ENCODE results near the gene RCVRN. TPM values are rescaled to one million over a fixed set of nuclear protein-coding genes. Genes with fewer than 3 reads are reported as not detected.

RCVRN gene
- polyA plus RNA-seq, 1 experiment: not detected

DNA sequence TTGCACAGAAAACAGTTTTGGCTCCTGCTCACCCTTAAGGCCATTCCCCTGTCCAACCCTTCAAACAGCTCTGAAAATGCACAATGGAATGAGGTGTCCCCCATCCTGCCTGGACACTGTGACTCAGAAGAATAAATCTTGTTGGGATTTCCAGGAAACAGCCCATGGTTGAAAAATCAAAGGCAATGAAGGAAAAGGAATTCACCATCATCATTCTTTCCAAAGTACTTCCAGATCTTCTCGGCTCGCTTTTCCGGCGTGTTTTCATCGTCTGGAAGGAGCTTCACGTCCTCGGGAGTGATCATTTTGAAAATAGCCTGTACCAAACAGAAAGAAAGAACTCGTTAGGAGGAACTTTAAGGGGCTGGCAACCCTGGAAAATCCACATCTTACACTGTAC is 4.3 kb downstream of the RCVRN start:
- Histone ChIP-seq H3K27me3 (ENCODE audit: control insufficient read depth, insufficient read depth, low read length) (no peaks in the 10 kb centered on the region), H3K9me3 (ENCODE audit: control insufficient read depth, insufficient read depth, low read length) (peaks cover 57% of the 10 kb centered on the region), H3K27ac (ENCODE audit: low read depth, low read length) (no peak overlapping the region), H3K4me3 (ENCODE audit: low read depth, low read length) (no peak overlapping the region)
- ChIA-PET CTCF (interaction anchor here (0.6 kb wide), 1 partner anchor 22 kb away, joined by 3 read pairs; no protein-coding TSS in a partner anchor), POLR2A (no interaction called here)
- no peak for TF ChIP-seq CTCF (IDR thresholded peaks at IDR 0.05; ENCODE audit: low read depth, low read length)
- no peak for DNase-seq (ENCODE audit: low read depth, low spot score)

GRCh38 chr17:9900044-9900594 is 5.0 kb downstream of the RCVRN start:
- CTCF ChIA-PET: no interaction called here
- DNase-seq (ENCODE audit: low read depth, low spot score): no peak
- Histone ChIP-seq H3K27me3 (ENCODE audit: control insufficient read depth, insufficient read depth, low read length) (no peaks in the 10 kb centered on the region), H3K27ac (ENCODE audit: low read depth, low read length) (no peak overlapping the region), H3K9me3 (ENCODE audit: control insufficient read depth, insufficient read depth, low read length) (peaks cover 53% of the 10 kb centered on the region), H3K4me3 (ENCODE audit: low read depth, low read length) (no peak overlapping the region)
- TF ChIP-seq CTCF (IDR thresholded peaks at IDR 0.05; ENCODE audit: low read depth, low read length): no peak
- POLR2A ChIA-PET: no interaction called here

GRCh38 chr17:9899280-9900043 is 5.6 kb downstream of the RCVRN start:
- Histone ChIP-seq H3K27me3 (ENCODE audit: control insufficient read depth, insufficient read depth, low read length) (no peaks in the 10 kb centered on the region), H3K4me3 (ENCODE audit: low read depth, low read length) (no peak overlapping the region), H3K27ac (ENCODE audit: low read depth, low read length) (no peak overlapping the region), H3K9me3 (ENCODE audit: control insufficient read depth, insufficient read depth, low read length) (peaks cover 48% of the 10 kb centered on the region)
- CTCF ChIA-PET: no interaction called here
- POLR2A ChIA-PET: no interaction called here
- DNase-seq (ENCODE audit: low read depth, low spot score): no peak
- no peak for TF ChIP-seq CTCF (IDR thresholded peaks at IDR 0.05; ENCODE audit: low read depth, low read length)

- CTCF ChIA-PET: no interaction called here
- Histone ChIP-seq H3K4me3 (ENCODE audit: low read depth, low read length) (no peak overlapping the region), H3K27me3 (ENCODE audit: control insufficient read depth, insufficient read depth, low read length) (no peaks in the 10 kb centered on the region), H3K9me3 (ENCODE audit: control insufficient read depth, insufficient read depth, low read length) (peaks cover 44% of the 10 kb centered on the region), H3K27ac (ENCODE audit: low read depth, low read length) (no peak overlapping the region)
- no peak for DNase-seq (ENCODE audit: low read depth, low spot score)
- no peak for TF ChIP-seq CTCF (IDR thresholded peaks at IDR 0.05; ENCODE audit: low read depth, low read length)
- POLR2A ChIA-PET: no interaction called here
Measured at GRCh38 chr17:9898812-9899211, 6.3 kb downstream of the RCVRN start.

DNA sequence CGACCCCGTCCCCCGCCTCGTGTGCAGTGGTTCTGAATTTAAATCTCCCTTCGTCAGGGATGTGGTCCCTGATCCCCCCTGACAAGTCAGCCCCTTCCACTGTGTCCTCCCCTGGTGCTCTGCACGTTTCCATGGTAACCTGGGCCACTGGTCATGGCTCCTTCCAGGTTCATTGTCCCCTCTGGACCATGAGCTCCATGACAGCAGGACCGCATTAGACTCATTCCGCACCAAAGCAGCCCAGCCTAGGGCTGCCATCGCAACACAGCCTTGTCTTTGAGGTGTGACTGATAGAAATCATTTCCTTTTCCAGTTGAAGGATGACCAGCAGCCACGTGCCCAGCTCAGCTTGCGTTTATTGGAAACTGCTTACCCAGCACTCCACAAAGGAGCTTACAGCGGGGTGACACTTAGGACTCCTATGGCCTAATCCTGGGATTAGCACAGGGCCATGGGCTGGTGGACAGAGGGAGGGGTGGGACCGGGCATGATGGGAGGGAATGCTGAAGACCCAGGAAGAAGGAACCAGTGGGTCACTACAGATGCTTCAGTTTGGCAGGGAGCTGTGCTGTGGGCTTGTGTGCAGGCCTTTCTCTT is 7.6 kb downstream of the RCVRN start:
- ChIA-PET POLR2A (no interaction called here), CTCF (interaction anchor here (0.8 kb wide), 1 partner anchor 30 kb away, joined by 4 read pairs; no protein-coding TSS in a partner anchor)
- H3K4me3 ChIP-seq (ENCODE audit: low read depth, low read length): no peak overlapping the region
- peaks cover 45% of the 10 kb centered on the region for H3K9me3 ChIP-seq (ENCODE audit: control insufficient read depth, insufficient read depth, low read length)
- H3K27ac ChIP-seq (ENCODE audit: low read depth, low read length): no peak overlapping the region
- no peak for DNase-seq (ENCODE audit: low read depth, low spot score)
- no peaks in the 10 kb centered on the region for H3K27me3 ChIP-seq (ENCODE audit: control insufficient read depth, insufficient read depth, low read length)
- no peak for TF ChIP-seq CTCF (IDR thresholded peaks at IDR 0.05; ENCODE audit: low read depth, low read length)

Data from AG04450 (cell line).